NCI-H2081 treated with DMSO at 0.1 percent for 48 hours (cell line): ENCODE measurements around the gene SETDB1.

Experiments
- DNase-seq: peaks from one replicate; lab custom pipeline; 2025; lab: John Stamatoyannopoulos, UW

SETDB1 gene

GRCh38 chr1:150976401-150976821, 50.2 kb downstream of the SETDB1 start:
- DNase-seq, result no peak

DNA sequence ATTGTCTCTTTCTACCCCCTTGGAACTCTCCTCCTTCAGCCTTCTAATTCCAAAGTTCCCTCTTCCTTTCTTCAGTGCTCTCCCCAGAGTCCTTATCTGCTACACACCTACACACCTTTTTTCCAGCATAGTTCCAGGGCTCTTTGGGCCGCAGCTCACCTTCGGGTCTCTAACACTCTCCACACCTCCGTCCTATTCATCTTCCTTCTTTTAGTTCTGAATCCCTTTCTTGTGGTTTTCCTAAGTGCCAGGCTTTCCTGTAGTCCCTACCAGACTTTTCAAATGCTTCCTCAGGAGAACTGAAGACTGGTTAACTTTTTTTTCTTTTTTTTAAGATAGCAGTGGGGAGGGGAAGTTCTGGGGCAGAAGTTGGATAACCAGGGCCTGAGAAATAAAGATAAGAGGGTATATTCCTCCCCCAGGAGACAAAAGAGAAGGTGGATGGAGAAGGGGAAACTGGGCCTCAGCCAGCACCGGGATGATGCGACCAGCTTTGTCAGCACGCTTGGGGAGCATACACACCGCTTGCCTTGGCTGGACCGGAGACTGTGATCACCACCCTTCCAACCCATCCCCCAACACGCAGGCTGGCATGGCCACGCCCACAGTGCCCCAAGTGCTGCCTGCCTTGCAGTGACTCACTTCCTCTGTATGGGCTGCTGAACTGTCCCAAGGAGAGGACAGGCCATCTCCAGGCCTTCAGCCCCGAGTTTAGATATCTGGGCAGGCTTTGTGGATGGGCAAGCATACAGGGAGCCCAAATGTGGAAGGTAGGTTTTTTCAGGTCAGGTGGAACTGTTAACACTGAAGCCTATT, 50.9 kb downstream of the SETDB1 start:
- DNase-seq, result no peak

DNA sequence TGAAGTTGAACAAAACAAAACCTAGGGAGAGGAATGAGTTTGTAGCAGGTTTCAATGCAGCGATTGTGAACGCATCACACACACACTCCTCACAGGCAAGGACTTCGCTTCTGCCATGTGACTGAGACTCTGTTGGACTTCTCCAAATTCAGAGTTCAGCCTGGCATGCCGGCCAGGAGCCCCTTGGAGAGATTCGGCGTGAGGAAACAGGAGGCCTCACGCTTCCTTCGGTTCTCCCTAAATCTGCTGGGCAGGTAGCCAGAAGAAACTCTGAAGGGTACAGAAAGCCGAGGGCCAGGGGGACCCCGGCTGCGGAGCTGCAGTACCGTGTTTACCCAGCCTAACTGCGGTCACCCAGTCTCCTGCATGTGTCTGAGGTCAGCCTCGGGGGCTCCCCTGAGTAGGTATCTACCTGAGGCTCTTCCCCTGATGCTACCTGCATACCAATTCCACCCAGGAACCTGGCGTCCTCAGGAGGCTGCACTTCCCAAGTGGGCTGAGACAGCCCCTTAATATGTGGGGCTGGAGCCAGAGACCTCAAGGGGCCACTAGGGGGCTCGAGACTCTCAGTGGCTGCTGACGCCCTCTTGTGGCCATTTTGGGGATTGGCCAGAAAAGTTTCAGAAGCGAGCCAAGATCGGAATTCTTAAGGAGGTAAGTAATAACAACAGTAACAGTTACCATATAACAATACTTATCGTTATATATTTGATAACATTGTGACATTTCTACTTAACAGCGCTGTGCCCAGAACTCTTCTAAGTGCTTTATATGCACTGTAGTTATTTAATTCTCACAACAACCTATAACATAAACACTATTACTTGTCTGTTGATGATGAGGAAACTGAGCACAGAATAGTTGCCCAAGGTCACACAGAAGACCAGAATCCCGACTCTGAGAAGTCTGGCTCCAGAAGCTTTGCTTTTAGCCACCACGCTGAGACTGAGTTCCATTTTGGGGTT, 53.2 kb downstream of the SETDB1 start:
- DNase-seq, result peak; percentile 73

DNA sequence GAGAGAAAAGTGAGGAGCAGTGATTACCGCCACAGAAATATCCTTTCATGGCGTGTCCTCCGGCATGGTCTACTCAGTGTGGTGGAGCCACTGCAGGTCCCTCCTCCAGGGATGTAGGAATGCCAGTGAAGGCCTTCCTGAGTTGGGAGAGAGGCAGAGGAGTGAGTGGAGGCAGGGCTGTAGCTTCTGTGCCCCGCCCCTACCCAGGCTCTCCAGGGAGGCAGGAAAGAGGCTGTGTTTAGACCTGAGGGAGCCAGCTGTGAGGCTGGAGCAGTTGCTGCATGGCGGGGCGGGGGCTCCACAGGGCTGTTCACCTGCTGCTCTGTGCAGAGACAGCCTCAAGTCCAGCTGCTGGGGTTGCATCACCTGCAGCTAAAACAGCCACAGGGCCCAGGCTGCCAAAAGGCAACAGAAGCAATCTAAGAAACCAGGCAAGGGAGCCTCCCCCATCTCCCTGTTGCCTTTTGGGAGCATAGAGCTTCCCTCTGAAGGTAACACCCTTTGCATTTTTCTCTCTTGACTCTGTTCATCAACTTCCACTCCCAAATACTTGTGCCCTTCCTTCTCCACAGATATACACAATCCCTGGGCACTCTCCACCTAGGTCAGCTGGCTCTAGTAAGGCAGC, 55.1 kb downstream of the SETDB1 start:
- DNase-seq, result peak; percentile 65

- DNase-seq, result no peak
These were observed 55.9 kb downstream of the SETDB1 start, which contains the start of gene ANXA9 for GRCh38 chr1:150981805-150982712. Gene ANXA9 (plus strand): TSS chr1:150982292. CDS start chr1:150983106, 814 bp downstream.

DNA sequence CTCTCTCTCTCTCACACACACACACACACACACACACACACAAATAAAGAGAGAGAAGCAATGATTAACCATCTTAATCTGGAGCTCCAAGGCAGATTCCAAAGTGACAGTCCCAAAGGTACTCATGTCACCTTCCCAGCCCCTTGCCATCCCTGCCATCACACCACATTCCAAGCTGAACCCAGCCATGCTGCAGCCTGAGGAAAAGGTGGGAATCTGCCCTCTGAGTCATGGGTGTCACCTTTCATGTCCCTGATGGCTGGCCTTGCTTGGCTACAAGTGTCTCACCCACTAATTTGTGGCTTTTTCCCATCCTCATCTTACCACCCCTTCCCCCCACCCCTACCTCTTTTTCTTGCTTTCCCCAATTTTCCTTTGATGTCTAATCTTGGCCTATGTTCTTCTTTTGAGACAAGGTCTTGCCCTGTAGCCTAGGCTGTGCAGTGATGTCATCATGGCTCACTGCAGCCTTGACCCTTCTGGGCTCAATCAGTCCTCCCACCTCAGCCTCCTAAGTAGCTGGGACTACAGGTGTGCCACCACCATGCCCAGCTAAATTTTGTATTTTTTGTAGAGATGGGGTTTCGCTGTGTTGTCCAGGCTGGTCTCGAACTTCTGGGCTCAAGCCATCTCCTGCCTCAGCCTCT, 59.1 kb downstream of the SETDB1 start:
- DNase-seq, result no peak

DNA sequence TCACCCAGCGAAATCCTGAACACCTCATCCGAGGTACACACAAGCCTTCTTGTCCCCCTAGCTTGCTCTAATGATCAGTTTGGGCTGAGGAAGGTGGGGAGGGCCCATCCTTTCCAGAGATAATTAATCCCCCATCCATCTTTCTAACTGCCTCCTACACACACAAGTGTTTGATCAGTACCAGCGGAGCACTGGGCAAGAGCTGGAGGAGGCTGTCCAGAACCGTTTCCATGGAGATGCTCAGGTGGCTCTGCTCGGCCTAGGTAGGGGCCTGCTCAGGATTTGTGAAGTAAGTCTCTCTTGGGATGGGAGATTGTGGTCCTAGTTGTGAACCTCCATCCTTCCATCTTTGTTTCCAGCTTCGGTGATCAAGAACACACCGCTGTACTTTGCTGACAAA, 61.8 kb downstream of the SETDB1 start:
- no peak for DNase-seq

GRCh38 chr1:150992626-150993025, 66.5 kb downstream of the SETDB1 start:
- DNase-seq, result no peak

DNA sequence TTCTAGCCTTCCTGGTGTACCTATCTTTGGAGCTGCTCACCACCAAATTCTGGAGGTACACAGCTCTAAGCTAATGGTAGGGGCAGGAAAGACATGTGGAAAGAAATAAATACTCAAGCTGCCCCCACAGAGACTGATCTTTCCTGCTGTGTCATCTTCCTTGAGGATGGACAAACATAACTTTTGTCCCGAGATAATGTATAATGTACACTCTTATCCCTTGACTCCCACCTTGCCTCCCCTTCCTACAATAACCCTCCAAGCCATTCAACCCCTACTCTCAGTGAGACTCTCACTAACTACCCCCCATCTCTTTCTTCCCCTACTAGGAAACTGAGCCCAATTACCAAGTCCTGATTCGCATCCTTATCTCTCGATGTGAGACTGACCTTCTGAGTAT, 68.1 kb downstream of the SETDB1 start:
- DNase-seq, result no peak

GRCh38 chr1:150995460-150995859, 69.3 kb downstream of the SETDB1 start:
- no peak for DNase-seq

DNA sequence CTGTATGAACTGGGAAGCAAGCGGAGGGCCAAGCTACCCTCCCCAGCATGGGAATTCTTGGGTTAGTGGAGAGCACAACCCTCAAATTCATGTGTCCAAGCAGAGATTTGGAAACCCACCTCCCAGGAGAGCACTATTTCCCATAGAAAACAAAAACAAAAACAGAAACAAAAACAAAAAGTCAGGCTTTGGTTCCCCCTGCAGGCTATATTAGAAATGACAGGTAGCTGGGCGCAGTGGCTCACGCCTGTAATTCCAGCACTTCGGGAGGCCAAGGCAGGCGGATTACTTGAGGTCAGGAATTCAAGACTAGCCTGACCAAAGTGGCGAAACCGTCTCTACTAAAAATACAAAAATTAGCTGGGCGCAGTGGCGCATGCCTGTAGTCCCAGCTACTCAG, 69.7 kb downstream of the SETDB1 start:
- DNase-seq, result no peak

DNA sequence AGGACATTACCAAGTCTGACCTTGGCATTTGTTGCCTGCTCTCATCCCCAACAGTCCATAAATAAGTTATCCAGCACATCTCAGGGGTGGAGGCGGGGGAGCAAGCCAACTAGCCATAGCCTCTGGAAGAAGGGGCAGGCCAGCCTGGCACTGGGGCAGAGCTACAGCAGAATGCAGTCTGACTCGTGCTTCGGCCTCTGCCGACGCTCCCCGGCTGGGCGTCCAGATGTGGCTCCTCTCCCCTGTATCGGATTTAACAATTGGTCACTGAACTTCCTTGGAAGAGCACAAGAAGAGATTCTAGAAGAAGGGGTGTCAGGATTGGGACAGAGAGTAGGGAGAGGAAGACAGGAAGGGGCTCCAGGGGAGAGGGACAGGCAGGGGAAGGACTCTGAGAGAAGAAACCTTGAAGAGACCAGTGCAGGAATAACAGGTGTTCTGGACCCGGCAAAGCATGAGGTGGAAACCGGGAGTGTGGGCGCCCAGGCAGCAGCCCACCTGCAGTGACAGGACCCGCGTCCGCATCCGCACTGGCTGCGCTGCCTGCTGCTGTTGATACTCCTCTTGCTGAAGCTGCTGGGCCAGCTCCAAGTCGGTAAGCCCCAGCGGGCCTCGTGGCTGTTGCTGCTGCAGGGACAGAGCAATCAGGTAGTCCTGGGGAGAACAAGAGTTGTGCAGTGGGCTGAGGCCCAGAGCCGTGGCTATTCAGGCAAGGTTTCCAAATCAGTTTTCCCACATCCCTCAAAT, 71.1 kb downstream of the SETDB1 start:
- no peak for DNase-seq

DNA sequence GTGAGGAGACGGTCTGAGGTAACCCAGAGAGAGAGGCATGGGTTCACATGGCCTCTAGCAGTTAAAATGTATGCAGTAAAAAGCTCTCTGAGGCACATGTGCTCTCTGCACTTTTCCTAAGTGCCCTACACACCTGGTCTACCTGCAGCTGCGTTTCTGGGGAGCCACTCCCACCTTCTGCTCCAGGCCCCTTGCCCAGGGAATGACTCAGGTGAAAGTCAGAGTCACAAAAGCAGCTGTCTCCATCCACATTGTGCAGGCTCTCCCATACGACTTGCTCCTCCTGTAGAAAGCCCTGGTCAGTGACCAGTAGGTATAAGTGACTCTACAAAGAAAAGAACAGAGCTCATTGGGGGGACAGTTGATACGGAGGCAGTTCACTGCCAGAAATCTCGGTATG, 71.8 kb downstream of the SETDB1 start:
- no peak for DNase-seq

DNA sequence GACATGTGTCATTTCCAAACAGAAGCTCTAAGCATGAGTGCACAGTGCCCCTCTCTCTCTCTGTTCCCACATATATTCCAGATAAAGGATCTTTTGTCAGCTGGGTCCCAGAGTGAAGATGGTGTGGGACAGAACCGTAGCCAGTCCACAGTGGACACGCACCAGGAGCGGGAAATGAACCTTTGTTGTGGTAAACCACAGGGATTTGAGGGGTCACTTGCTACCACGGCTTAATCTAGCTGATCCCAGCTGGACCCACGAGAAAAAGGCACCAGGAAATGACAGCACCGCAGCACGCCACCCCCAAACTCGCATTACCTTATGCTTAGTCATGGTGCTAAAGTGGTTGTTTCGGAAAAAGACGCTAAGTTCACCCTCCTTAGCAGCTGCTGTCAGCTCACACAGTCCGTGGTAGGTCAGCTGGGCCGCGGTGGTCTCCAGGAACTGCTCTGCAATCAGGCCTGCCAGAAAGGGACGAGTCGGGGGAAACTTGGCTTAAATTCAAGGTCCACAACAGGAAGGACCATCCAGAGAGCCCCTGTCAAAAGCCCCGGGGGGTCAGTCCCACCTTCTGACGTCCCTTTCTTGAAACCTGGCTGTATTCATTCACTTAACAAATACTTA, 73.0 kb downstream of the SETDB1 start:
- no peak for DNase-seq

GRCh38 chr1:150999926-151000325, 73.8 kb downstream of the SETDB1 start:
- no peak for DNase-seq

- no peak for DNase-seq
These were observed 74.2 kb downstream of the SETDB1 start for GRCh38 chr1:151000408-151000807.

- DNase-seq, result no peak
These were observed 75.4 kb downstream of the SETDB1 start for GRCh38 chr1:151001602-151002001.

DNA sequence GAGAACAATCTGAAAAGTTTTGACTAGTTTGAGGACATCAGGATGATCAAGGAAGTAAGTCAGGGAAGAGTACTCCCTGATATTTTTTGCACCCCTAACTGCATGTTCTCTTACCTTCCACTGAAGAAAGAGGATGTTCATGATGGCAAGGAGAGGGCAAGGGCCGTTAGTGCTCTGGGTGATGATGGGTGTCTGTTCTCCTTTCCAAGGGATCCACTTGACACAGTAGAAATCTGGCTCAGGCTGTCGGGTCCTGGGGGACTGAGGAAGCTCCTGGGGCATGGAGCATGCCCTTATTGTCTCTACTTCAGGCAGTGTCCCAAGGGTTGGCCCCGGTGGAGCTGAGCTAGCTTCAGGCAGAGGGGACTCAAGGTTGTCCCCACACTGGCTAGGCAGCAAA, 75.9 kb downstream of the SETDB1 start:
- DNase-seq, result no peak

GRCh38 chr1:151002611-151003010, 76.4 kb downstream of the SETDB1 start:
- DNase-seq, result no peak

DNA sequence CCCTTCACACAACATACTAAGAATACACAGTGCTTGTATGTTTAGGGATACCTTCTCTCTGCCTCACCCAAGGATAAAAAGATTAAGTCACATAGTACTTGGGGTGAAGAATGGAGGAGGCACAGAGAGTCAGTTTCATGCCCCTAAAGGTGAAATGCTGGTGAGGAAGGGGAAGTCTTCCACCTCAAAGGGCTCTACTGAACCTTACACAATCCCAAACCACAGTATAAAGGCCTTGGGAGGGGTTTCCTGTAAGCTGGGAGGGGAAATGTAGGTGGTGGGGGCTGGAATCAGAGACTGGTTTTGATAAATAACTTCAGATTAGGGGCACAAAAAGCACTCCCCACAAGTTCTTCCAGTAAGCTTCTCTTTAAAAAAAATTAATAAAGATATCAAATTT, 77.0 kb downstream of the SETDB1 start:
- no peak for DNase-seq
